K562 (cell line): ENCODE measurements around the gene RINL. TPM values are rescaled to one million over a fixed set of nuclear protein-coding genes. Genes with fewer than 3 reads are reported as not detected.

Experiments used
- ADNP ChIP-seq: fragments of 200-800 bp; sonication (Bioruptor generic); IDR thresholded peaks from 2 replicates; pipeline ENCODE4 v1.6.1; 2016; ENCODE audit warnings: missing genetic modification characterization, missing compliant biosample characterization
- CC2D1A ChIP-seq: fragments of 450-650 bp; IDR thresholded peaks from 2 replicates; pipeline ENCODE4 v1.6.1; 2017; ENCODE audit warnings: mild to moderate bottlenecking
- FOXK1 ChIP-seq: sonication (generic); formaldehyde crosslinking; IDR thresholded peaks from 2 replicates; pipeline ENCODE4 v1.8.0; 2022; ENCODE audit warnings: missing genetic modification reagents, mild to moderate bottlenecking, borderline replicate concordance
- GATA2 ChIP-seq: sonication (generic); formaldehyde crosslinking; IDR thresholded peaks from 2 replicates; pipeline ENCODE4 v1.4.0; 2020; ENCODE audit warnings: mild to moderate bottlenecking, missing genetic modification reagents
- MCM5 ChIP-seq: fragments of 450-650 bp; IDR thresholded peaks from 2 replicates; pipeline ENCODE4 v1.6.1; 2016; ENCODE audit warnings: low read depth
- MEF2A ChIP-seq: IDR thresholded peaks from 2 replicates; pipeline ENCODE4 v1.6.1; 2011; ENCODE audit warnings: low read depth, mild to moderate bottlenecking, low read length, moderate library complexity; ENCODE audit not compliant: control insufficient read depth
- NFYB ChIP-seq: IDR thresholded peaks from 2 replicates; pipeline ENCODE4 v1.6.1; 2011; ENCODE audit warnings: mild to moderate bottlenecking, moderate library complexity; ENCODE audit not compliant: insufficient read length; ENCODE audit errors: extremely low read depth
- NR2C1 ChIP-seq, 2 experiments: fragments of 450-650 bp; IDR thresholded peaks; 2 replicates each; pipeline ENCODE4 v1.6.1; 2017; ENCODE audit warnings: mild to moderate bottlenecking in 2 of 2, antibody characterized with exemption in 1 of 2, inconsistent platforms in 1 of 2, missing compliant biosample characterization in 1 of 2, missing genetic modification characterization in 1 of 2
- PHF21A ChIP-seq: fragments of 450-650 bp; IDR thresholded peaks from 2 replicates; pipeline ENCODE4 v1.6.1; 2017; ENCODE audit warnings: low read depth, borderline replicate concordance
- RBM15 ChIP-seq: fragments of 200-400 bp; formaldehyde crosslinking; IDR thresholded peaks from 2 replicates; pipeline ENCODE4 v1.6.1; 2018; ENCODE audit warnings: mild to moderate bottlenecking, low read length, moderate library complexity; ENCODE audit not compliant: insufficient read depth
- TAF15 ChIP-seq: fragments of 200-400 bp; formaldehyde crosslinking; IDR thresholded peaks from 2 replicates; pipeline ENCODE4 v1.6.1; 2017; ENCODE audit warnings: mild to moderate bottlenecking, low read depth, low read length, moderate library complexity
- XRCC4 ChIP-seq: IDR thresholded peaks from one replicate; pipeline ENCODE4 v1.6.1; 2011; ENCODE audit not compliant: insufficient read depth, insufficient read length; ENCODE audit errors: extremely low read depth
- ZFP30 ChIP-seq: fragments of 250-450 bp; sonication (Bioruptor Pico); IDR thresholded peaks from 2 replicates; pipeline ENCODE4 v1.8.0; 2022; ENCODE audit warnings: moderate library complexity, mild to moderate bottlenecking, inconsistent platforms, borderline replicate concordance
- ZFP91 ChIP-seq: sonication (generic); formaldehyde crosslinking; IDR thresholded peaks from 2 replicates; pipeline ENCODE4 v1.8.0; 2022; ENCODE audit warnings: mild to moderate bottlenecking, missing genetic modification reagents
- ZNF3 ChIP-seq: fragments of 250-450 bp; sonication (Bioruptor Pico); IDR thresholded peaks from 2 replicates; pipeline ENCODE4 v1.5.0; 2021; ENCODE audit warnings: mild to moderate bottlenecking, moderate library complexity
- ZNF311 ChIP-seq: fragments of 250-450 bp; sonication (Bioruptor Pico); IDR thresholded peaks from 2 replicates; pipeline ENCODE4 v1.4.0; 2020; ENCODE audit warnings: mild to moderate bottlenecking, moderate library complexity
- ZNF436 ChIP-seq: fragments of 250-450, 450-650 bp; sonication (Bioruptor Pico); formaldehyde crosslinking; IDR thresholded peaks from 2 replicates; pipeline ENCODE4 v1.7.0; 2020; ENCODE audit warnings: mild to moderate bottlenecking
- ZNF75A ChIP-seq: fragments of 450-650 bp; formaldehyde crosslinking; IDR thresholded peaks from 2 replicates; pipeline ENCODE4 v1.4.0; 2020; ENCODE audit warnings: mild to moderate bottlenecking
- polyA plus RNA-seq, 8 experiments: library from polyadenylated mRNA; depleted of rRNA in 4 of 8; stranded (reverse) in 5 of 8; unstranded in 3 of 8; fragments of >200 nt; fragmentation: Nextera tagmentation in 2 of 8; fragmentation: Illumina TruSeq in 1 of 8; extraction: Ambion mirVana in 2 of 8; extraction: Trizol in 1 of 8; gene quantifications; 2 replicates each; pipeline versions ENCODE4 v1.2.1 to v1.2.3, GENCODE V29; 2011 to 2014; ENCODE audit warnings: inconsistent platforms in 1 of 8, missing spikeins in 1 of 8
- total RNA-seq, 7 experiments: library from RNA; depleted of rRNA in 6 of 7; stranded (reverse); fragments of >200 nt in 6 of 7; fragmentation: Illumina TruSeq in 2 of 7; extraction: Trizol in 2 of 7; gene quantifications; 2 replicates each; pipeline versions ENCODE4 v1.2.1 to v1.2.3, GENCODE V29; 2011 to 2021; ENCODE audit warnings: low replicate concordance in 1 of 7
- TF ChIP-seq, protein P1 (sequence below): sonication (generic); formaldehyde crosslinking; IDR thresholded peaks from 2 replicates; pipeline ENCODE4 v1.8.0; 2022; ENCODE audit warnings: missing genetic modification reagents, mild to moderate bottlenecking, borderline replicate concordance
- TF ChIP-seq, protein P2 (sequence below): IDR thresholded peaks from 2 replicates; pipeline ENCODE4 v1.6.1; 2011; ENCODE audit warnings: borderline replicate concordance, low read depth, mild to moderate bottlenecking, moderate library complexity, low read length; ENCODE audit not compliant: insufficient read depth, poor library complexity, severe bottlenecking

Gene RINL
- total and polyA plus RNA-seq, 9 of the 15 experiments (the other 6 are each of a cell fraction or from before 2014, with no cell fraction given) = 0.82 to 10.9 (median 4.9) TPM

DNA sequence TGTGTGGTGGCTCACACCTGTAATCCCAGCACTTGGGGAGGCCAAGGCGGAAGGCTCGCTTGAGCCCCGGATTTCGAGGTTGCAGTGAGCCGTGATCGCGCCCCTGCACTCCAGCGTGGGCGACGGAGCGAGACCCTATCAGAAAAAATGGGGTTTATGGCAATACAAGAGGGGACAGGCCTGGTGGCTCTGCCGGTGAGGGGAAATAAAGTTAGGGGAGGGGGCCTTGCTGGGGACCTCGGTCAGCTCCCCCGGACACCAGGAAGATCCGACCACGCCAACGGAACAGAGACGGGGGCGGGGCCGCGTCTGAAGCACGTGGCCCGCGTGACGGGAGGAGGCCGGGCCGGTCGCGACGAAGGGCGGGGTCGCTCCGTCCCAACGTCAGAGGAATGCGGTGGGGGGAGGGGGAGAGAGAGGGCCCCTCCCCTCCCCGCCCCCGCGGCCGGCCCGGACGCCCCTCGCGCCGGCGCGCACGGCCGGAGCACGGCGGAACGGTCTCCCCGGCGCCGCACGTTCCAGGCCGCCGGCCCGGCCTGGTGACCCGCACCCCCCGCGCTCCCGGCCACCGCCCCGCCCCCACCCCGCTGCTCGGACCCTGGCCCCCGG lies 26.3 kb downstream of the RINL start (continued):
- no peak for TF ChIP-seq ZNF3 (CRISPR knock-in tag)
- no peak for TF ChIP-seq NR2C1 (IDR thresholded peaks at IDR 0.05)
- no peak for TF ChIP-seq NR2C1 (tag; IDR thresholded peaks at IDR 0.05)
- no peak for TF ChIP-seq MCM5
- TF ChIP-seq FOXK1 (CRISPR knock-in tag) = no peak
- no peak for TF ChIP-seq GATA2
- no peak for TF ChIP-seq CC2D1A
- no peak for TF ChIP-seq PHF21A
- no peak for TF ChIP-seq RBM15
- no peak for TF ChIP-seq ZFP30 (CRISPR knock-in tag)
- TF ChIP-seq, protein P1, sequence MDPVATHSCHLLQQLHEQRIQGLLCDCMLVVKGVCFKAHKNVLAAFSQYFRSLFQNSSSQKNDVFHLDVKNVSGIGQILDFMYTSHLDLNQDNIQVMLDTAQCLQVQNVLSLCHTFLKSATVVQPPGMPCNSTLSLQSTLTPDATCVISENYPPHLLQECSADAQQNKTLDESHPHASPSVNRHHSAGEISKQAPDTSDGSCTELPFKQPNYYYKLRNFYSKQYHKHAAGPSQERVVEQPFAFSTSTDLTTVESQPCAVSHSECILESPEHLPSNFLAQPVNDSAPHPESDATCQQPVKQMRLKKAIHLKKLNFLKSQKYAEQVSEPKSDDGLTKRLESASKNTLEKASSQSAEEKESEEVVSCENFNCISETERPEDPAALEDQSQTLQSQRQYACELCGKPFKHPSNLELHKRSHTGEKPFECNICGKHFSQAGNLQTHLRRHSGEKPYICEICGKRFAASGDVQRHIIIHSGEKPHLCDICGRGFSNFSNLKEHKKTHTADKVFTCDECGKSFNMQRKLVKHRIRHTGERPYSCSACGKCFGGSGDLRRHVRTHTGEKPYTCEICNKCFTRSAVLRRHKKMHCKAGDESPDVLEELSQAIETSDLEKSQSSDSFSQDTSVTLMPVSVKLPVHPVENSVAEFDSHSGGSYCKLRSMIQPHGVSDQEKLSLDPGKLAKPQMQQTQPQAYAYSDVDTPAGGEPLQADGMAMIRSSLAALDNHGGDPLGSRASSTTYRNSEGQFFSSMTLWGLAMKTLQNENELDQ = no peak
- TF ChIP-seq NFYB = no peak
- TF ChIP-seq ADNP (tag) = no peak
- TF ChIP-seq, protein P2, sequence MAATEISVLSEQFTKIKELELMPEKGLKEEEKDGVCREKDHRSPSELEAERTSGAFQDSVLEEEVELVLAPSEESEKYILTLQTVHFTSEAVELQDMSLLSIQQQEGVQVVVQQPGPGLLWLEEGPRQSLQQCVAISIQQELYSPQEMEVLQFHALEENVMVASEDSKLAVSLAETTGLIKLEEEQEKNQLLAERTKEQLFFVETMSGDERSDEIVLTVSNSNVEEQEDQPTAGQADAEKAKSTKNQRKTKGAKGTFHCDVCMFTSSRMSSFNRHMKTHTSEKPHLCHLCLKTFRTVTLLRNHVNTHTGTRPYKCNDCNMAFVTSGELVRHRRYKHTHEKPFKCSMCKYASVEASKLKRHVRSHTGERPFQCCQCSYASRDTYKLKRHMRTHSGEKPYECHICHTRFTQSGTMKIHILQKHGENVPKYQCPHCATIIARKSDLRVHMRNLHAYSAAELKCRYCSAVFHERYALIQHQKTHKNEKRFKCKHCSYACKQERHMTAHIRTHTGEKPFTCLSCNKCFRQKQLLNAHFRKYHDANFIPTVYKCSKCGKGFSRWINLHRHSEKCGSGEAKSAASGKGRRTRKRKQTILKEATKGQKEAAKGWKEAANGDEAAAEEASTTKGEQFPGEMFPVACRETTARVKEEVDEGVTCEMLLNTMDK = no peak
- TF ChIP-seq ZNF436 (CRISPR knock-in tag) = no peak
- no peak for TF ChIP-seq TAF15
- 0 out of 2 replicates have a peak, but pooled peaks have one; percentile 43 for TF ChIP-seq ZNF311 (CRISPR knock-in tag)
- no peak for TF ChIP-seq XRCC4
- TF ChIP-seq ZNF75A (CRISPR knock-in tag) = no peak
- TF ChIP-seq ZFP91 (CRISPR knock-in tag) = no peak
- no peak for TF ChIP-seq MEF2A
